Fibroblast of the aortic adventitia (primary cell): ENCODE measurements around the gene HSPA4. TPM values are rescaled to one million over a fixed set of nuclear protein-coding genes. Genes with fewer than 3 reads are reported as not detected.
"Not testable (repeated sequence)": the region's sequence is repeated elsewhere in the genome, so short reads cannot be mapped to it uniquely, and the experiment has no call there.

Experiments used
- DNase-seq: peaks from one replicate; pipeline ENCODE4 v3.0.0-alpha.2; 2010; ENCODE audit warnings: low read depth
- H3K4me3 ChIP-seq: 2 replicates; pipeline ENCODE4 v1.5.1; 2011; ENCODE audit warnings: low read depth, mild to moderate bottlenecking, control low read depth, low read length, moderate library complexity
- total RNA-seq: library from RNA; depleted of rRNA; stranded (reverse); fragments of >200 nt; gene quantifications from 2 replicates; pipeline ENCODE4 v1.2.3, GENCODE V29; 2012; ENCODE audit warnings: low replicate concordance
- TF ChIP-seq, protein P1 (sequence below): IDR thresholded peaks from 2 replicates; pipeline ENCODE4 v1.5.1; 2011; ENCODE audit warnings: mild to moderate bottlenecking, low read length, control low read depth, inconsistent platforms; ENCODE audit not compliant: insufficient read depth

HSPA4 gene
- total RNA-seq, 1 donor = 128 TPM

DNA sequence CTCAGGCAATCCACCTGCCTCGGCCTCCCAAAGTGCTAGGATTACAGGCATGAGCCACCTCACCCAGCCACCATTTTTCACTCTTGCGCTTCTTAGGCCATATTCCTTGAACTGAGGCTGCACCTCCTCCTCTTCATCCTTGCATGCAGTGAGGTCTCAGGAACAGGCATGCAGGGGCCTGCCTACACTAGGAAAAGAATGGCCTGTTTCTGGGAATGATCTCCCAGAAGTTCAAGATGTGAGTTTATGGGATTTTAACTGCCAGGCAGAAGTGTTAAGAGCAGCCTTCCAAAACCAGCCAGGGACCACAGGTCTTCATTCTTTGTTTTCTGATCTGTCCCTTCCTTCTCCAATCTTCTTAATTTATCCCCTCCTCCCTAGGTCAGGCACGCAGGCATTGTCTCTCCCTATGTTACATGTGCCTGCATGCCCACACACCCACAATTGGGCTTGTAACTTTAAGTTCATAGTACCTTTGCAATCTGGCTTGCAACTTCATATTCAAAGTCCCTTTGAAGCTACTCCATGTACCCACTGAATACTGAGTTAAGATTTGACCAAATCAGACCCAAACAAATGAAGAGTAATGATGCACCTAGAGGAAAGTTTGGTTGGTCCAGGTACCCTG, 10.5 kb upstream of the HSPA4 start:
- TF ChIP-seq, protein P1, sequence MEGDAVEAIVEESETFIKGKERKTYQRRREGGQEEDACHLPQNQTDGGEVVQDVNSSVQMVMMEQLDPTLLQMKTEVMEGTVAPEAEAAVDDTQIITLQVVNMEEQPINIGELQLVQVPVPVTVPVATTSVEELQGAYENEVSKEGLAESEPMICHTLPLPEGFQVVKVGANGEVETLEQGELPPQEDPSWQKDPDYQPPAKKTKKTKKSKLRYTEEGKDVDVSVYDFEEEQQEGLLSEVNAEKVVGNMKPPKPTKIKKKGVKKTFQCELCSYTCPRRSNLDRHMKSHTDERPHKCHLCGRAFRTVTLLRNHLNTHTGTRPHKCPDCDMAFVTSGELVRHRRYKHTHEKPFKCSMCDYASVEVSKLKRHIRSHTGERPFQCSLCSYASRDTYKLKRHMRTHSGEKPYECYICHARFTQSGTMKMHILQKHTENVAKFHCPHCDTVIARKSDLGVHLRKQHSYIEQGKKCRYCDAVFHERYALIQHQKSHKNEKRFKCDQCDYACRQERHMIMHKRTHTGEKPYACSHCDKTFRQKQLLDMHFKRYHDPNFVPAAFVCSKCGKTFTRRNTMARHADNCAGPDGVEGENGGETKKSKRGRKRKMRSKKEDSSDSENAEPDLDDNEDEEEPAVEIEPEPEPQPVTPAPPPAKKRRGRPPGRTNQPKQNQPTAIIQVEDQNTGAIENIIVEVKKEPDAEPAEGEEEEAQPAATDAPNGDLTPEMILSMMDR = no peak
- no peak for DNase-seq
- no peak overlapping the region for H3K4me3 ChIP-seq

DNA sequence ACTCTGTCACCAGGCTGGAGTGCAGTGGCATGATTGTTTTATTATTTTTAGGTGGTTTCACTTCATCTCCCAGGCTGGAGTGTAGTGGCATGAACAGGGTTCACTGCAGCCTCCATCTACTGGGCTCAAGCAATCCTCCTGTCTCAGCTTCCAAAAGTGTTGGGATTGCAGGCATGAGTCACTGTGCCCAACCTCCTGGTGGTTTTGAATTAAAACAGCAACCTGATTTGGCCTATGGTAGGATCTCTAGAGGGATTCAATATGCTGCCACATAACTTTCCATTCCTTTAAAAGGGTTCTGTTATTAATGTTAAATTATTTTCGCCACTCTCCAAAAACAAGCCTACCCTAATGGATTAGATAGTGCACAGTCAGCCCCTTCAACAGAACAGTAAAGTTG, 9.9 kb upstream of the HSPA4 start:
- no peak overlapping the region for H3K4me3 ChIP-seq
- TF ChIP-seq, protein P1 = peak; percentile 5
- DNase-seq = peak; percentile 42

DNA sequence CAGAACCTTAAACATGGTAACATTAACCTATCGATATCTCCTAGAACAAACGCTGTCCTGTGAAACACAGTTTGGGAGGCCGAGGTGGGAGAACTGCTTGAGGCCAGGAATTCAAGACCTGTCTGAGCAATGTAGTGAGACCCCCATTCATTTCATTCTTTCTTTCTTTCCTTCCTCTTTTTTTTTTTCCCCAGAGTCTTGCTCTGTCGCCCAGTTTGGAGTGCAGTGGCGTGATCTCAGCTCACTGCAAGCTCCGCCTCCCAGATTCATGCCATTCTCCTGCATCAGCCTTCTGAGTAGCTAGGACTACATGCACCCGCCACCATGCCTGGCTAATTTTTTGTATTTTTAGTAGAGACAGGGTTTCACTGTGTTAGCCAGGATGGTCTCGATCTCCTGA, 5.3 kb upstream of the HSPA4 start:
- H3K4me3 ChIP-seq, DNase-seq: not testable (repeated sequence)

DNA sequence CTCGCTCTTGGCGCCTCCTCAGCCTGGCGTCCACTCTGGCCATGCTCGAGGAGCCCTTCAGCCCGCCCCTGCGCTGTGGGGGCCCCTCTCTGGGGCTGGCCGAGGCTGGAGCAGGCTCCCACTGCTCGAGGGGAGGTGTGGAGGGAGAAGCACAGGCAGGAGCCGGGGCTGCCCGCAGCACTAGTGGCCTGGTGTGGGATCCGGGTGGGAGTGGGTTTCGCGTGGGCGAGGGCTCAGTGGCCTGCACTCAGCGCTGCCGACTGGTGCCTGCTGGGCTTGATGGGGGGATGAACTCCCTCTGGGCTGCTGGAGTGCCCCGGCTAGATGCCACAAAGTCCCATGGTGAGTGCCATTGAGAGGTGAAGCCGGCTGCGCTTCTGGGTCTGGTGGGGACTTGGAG, 4.4 kb upstream of the HSPA4 start:
- TF ChIP-seq, protein P1 = no peak
- no peak overlapping the region for H3K4me3 ChIP-seq
- no peak for DNase-seq

DNA sequence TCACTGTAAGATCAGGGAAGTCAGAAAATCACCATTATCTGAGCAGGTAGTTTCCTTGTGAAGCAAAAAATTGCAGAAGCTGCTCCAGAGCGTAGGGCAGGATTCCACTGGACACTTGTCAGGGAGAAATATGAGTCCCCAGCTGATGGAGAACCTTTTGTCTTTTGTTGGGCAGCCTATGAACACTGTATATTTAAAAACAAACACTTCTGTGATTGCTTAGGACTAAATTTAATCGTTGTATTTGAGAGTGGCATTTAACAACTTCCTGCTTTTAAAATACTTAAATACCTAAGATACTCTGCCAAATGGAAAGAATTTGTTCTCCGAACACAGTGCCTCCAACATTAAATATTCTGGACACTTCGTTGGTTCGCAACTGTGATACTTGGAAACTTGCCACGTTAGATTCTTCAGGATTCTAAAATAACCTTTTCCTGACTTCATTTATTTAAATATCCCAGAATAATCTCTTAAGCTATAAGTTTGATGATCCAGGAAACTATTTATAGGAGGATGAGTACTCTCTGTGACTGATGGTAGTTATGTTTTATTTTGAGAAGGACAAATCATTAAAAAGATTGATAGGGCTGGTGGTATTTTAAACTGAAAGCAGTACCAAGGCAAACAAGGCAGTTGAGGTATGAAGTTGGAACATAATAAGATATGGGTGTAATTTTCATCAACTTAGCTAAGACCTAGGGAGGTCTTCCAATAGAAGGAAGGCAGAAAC, 2.7 kb upstream of the HSPA4 start:
- H3K4me3 ChIP-seq = no peak overlapping the region
- DNase-seq = peak; percentile 66
- TF ChIP-seq, protein P1 = no peak

DNA sequence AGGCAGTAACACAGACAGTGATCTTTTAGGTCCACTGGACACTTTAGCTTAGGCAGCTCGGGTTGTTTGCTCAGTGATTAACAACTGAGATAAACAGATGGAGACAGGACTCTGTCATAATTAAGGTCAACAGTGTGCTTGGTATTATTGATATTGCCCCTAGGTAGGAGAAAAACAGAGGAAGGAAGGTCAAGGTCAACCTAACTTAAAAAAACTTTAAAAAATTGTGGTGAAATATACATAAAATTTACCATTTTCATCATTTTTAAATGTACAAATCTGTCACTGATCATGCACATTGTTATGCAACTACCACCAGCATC, 2.1 kb upstream of the HSPA4 start:
- DNase-seq = no peak
- no peak overlapping the region for H3K4me3 ChIP-seq
- TF ChIP-seq, protein P1 = no peak

DNA sequence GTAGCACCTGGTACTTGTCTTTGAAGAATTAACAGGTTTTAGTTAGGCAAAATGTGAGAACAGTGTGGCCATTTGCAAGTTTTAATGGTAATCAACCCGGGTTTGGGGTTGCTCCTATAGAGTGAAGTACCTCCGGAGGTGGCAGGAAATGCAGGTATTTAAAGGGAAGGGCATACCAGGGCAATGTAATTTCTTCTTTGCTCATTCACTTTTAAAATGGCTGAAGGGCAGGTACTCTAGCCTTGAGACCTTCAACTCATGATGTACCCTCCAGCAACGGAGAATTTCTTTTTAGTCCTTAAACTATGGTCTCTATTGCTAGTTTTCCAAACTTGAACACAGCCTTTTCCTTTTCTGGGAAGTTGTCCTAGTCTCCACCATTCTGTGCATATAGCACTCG, 1.3 kb upstream of the HSPA4 start:
- no peak for DNase-seq
- TF ChIP-seq, protein P1 = no peak
- H3K4me3 ChIP-seq = peak overlapping the region; percentile 93
